DMS114 treated with DMSO at 0.1 percent for 48 hours (cell line): Measurements from ENCODE around the gene SV2B.

Source experiments
- DNase-seq: peaks from one replicate; lab custom pipeline; 2025; ENCODE audit not compliant: unreplicated experiment; lab: John Stamatoyannopoulos, UW

Gene SV2B

GRCh38 chr15:91186904-91187656, 87.0 kb downstream of the SV2B start:
- no peak for DNase-seq

GRCh38 chr15:91192285-91192684, 92.2 kb downstream of the SV2B start:
- no peak for DNase-seq

- no peak for DNase-seq
Measured at GRCh38 chr15:91192690-91193377, 92.8 kb downstream of the SV2B start.

- DNase-seq, result no peak
Measured at GRCh38 chr15:91193378-91193720, 93.3 kb downstream of the SV2B start.

GRCh38 chr15:91196127-91196526, 96.1 kb downstream of the SV2B start:
- DNase-seq, result no peak

- no peak for DNase-seq
Measured at GRCh38 chr15:91196768-91197167, 96.7 kb downstream of the SV2B start.

- DNase-seq, result no peak
Measured at GRCh38 chr15:91199511-91199910, 99.5 kb downstream of the SV2B start.

GRCh38 chr15:91200101-91200754, 100.2 kb downstream of the SV2B start:
- DNase-seq, result no peak

GRCh38 chr15:91202510-91203102, 102.5 kb downstream of the SV2B start:
- no peak for DNase-seq

GRCh38 chr15:91203619-91204203, 103.7 kb downstream of the SV2B start:
- DNase-seq, result no peak

- no peak for DNase-seq
Measured at GRCh38 chr15:91208371-91208770, 108.3 kb downstream of the SV2B start.

- no peak for DNase-seq
Measured at GRCh38 chr15:91209318-91209717, 109.3 kb downstream of the SV2B start.

GRCh38 chr15:91209726-91210125, 109.7 kb downstream of the SV2B start:
- no peak for DNase-seq

GRCh38 chr15:91214675-91215590, 114.9 kb downstream of the SV2B start:
- no peak for DNase-seq

- DNase-seq, result no peak
Measured at GRCh38 chr15:91216000-91216399, 115.9 kb downstream of the SV2B start.

GRCh38 chr15:91219206-91219605, 119.1 kb downstream of the SV2B start:
- no peak for DNase-seq

- DNase-seq, result no peak
Measured at GRCh38 chr15:91222052-91222451, 122.0 kb downstream of the SV2B start.

- no peak for DNase-seq
Measured at GRCh38 chr15:91223863-91224262, 123.8 kb downstream of the SV2B start.

GRCh38 chr15:91224755-91225380, 124.8 kb downstream of the SV2B start:
- DNase-seq, result peak; percentile 59

- DNase-seq, result no peak
Measured at GRCh38 chr15:91225741-91226140, 125.7 kb downstream of the SV2B start.
